ENCODE measurements around the gene SLC25A36. TPM values are rescaled to one million over a fixed set of nuclear protein-coding genes. Genes with fewer than 3 reads are reported as not detected.
"Not testable (repeated sequence)": the region's sequence is repeated elsewhere in the genome, so short reads cannot be mapped to it uniquely, and the experiment has no call there.

SLC25A36 gene
- total and polyA plus RNA-seq, 2 donors (not counting 1 experiment from before 2014, with no cell fraction given), result 29.3 to 76.0 TPM

GRCh38 chr3:140980663-140981062, 39.0 kb downstream of the SLC25A36 start:
- Histone ChIP-seq H3K4me3 (ENCODE audit: control extremely low read depth in 1 of 5, extremely low read depth in 1 of 5, insufficient read depth in 1 of 5, low read depth in 2 of 5, low read length in 4 of 5) (no peak overlapping the region), H3K4me1 (ENCODE audit: control insufficient read depth in 2 of 2, insufficient read depth in 2 of 2, low read length in 2 of 2) (no peaks in the 10 kb centered on the region), H3K27ac (ENCODE audit: low read length in 2 of 2) (no peak overlapping the region), H3K27me3 (replicated peaks in 1 of 4; ENCODE audit: control extremely low read depth in 1 of 4, control insufficient read depth in 3 of 4, insufficient read depth in 4 of 4, low read length in 3 of 4) (no peaks in the 10 kb centered on the region), H3K79me2 (ENCODE audit: control insufficient read depth, insufficient read depth, low read length) (no peaks in the 10 kb centered on the region), H3K4me2 (replicated peaks; ENCODE audit: low read depth, low read length, poor library complexity, severe bottlenecking) (no peak overlapping the region), H2AFZ (ENCODE audit: insufficient read depth, low read depth, low read length, poor library complexity, severe bottlenecking) (no peak overlapping the region), H4K20me1 (ENCODE audit: control insufficient read depth, insufficient read depth, low read length, poor library complexity, severe bottlenecking) (no peaks in the 10 kb centered on the region), H3K9ac (ENCODE audit: low read length) (no peak overlapping the region), H3K9me3 (ENCODE audit: control extremely low read depth in 1 of 3, control insufficient read depth in 2 of 3, insufficient read depth in 1 of 3, low read length in 2 of 3) (peaks cover 0 to 3% (median 0%) of the 10 kb centered on the region in 3 donors), H3K36me3 (replicated peaks in 1 of 2; ENCODE audit: control extremely low read depth in 1 of 2, control insufficient read depth in 1 of 2, extremely low read depth in 1 of 2, insufficient read depth in 2 of 2, low read length in 1 of 2) (peaks cover 6 to 11% of the 10 kb centered on the region in 2 experiments)
- no peak for TF ChIP-seq EZH2 (IDR thresholded peaks at IDR 0.05; ENCODE audit: borderline replicate concordance, insufficient read depth, low read depth, low read length, poor library complexity, severe bottlenecking)
- no peak for TF ChIP-seq CTCF (IDR thresholded peaks at IDR 0.05)
- Mint-ChIP-seq H3K4me1 (no peaks in the 10 kb centered on the region), H3K27me3 (no peaks in the 10 kb centered on the region), H3K9me3 (ENCODE audit: insufficient read depth) (no peaks in the 10 kb centered on the region), H3K4me3 (no peak overlapping the region), H3K27ac (no peak overlapping the region)
- no peak for DNase-seq
- ATAC-seq (ENCODE audit: low read depth), result no peak
- WGBS (ENCODE audit: insufficient coverage), result no CpG with 5 or more reads among the region's 4 CpGs
- POLR2A ChIA-PET, result no interaction called here
- intact Hi-C loops (cut with micrococcal nuclease), result no loop called here
- CTCF ChIA-PET, result no interaction called here

GRCh38 chr3:140987792-140988191, 46.2 kb downstream of the SLC25A36 start:
- H3K9ac ChIP-seq (ENCODE audit: low read length); POLR2A ChIA-PET; DNase-seq; ATAC-seq (ENCODE audit: low read depth); H3K4me3 Mint-ChIP-seq; H3K9me3 Mint-ChIP-seq (ENCODE audit: insufficient read depth); H3K9me3 ChIP-seq (ENCODE audit: control extremely low read depth in 1 of 3, control insufficient read depth in 2 of 3, insufficient read depth in 1 of 3, low read length in 2 of 3); H3K4me1 ChIP-seq (ENCODE audit: control insufficient read depth in 2 of 2, insufficient read depth in 2 of 2, low read length in 2 of 2); H3K36me3 ChIP-seq (replicated peaks in 1 of 2; ENCODE audit: control extremely low read depth in 1 of 2, control insufficient read depth in 1 of 2, extremely low read depth in 1 of 2, insufficient read depth in 2 of 2, low read length in 1 of 2); H3K27ac ChIP-seq (ENCODE audit: low read length in 2 of 2); H3K79me2 ChIP-seq (ENCODE audit: control insufficient read depth, insufficient read depth, low read length); H3K27me3 Mint-ChIP-seq; H3K4me3 ChIP-seq (ENCODE audit: control extremely low read depth in 1 of 5, extremely low read depth in 1 of 5, insufficient read depth in 1 of 5, low read depth in 2 of 5, low read length in 4 of 5); CTCF ChIA-PET; H3K27ac Mint-ChIP-seq; intact Hi-C loops (cut with micrococcal nuclease); H3K4me2 ChIP-seq (replicated peaks; ENCODE audit: low read depth, low read length, poor library complexity, severe bottlenecking); H3K27me3 ChIP-seq (replicated peaks in 1 of 4; ENCODE audit: control extremely low read depth in 1 of 4, control insufficient read depth in 3 of 4, insufficient read depth in 4 of 4, low read length in 3 of 4); H4K20me1 ChIP-seq (ENCODE audit: control insufficient read depth, insufficient read depth, low read length, poor library complexity, severe bottlenecking); H2AFZ ChIP-seq (ENCODE audit: insufficient read depth, low read depth, low read length, poor library complexity, severe bottlenecking); H3K4me1 Mint-ChIP-seq: not testable (repeated sequence)
- WGBS (ENCODE audit: insufficient coverage), result 90% methylated on average over 4 of the region's 5 CpGs

All from B cell (primary cell).